Measurements from ENCODE around the gene TTLL9. TPM values are rescaled to one million over a fixed set of nuclear protein-coding genes. Genes with fewer than 3 reads are reported as not detected.
A peak's percentile ranks its signal among the peaks of the same experiment; 100 is the strongest.

TTLL9 gene
- total RNA-seq, 4 donors from 2014 or later, result 0.40 to 1.5 (median 1.2) TPM

GRCh38 chr20:31877684-31878083 lies 7.2 kb downstream of the TTLL9 start:
- Histone ChIP-seq H3K4me3 (replicated peaks in 1 of 3) (no peak overlapping the region), H3K27ac (no peak overlapping the region), H3K36me3 (no peaks in the 10 kb centered on the region), H3K4me1 (peaks cover 12 to 13% of the 10 kb centered on the region in 2 donors), H3K9me3 (no peaks in the 10 kb centered on the region), H3K27me3 (no peaks in the 10 kb centered on the region)
- no peak for TF ChIP-seq POLR2A (IDR thresholded peaks at IDR 0.05)
- no peak for TF ChIP-seq CTCF (IDR thresholded peaks at IDR 0.05)
- intact Hi-C loops (cut with DNase I), result no loop called here
- DNase-seq, result no peak

GRCh38 chr20:31879143-31879987 lies 8.9 kb downstream of the TTLL9 start:
- H3K4me1 ChIP-seq, result peaks cover 12 to 13% of the 10 kb centered on the region in 2 donors
- H3K27me3 ChIP-seq, result no peaks in the 10 kb centered on the region
- intact Hi-C loops (cut with DNase I), result no loop called here
- H3K36me3 ChIP-seq, result no peaks in the 10 kb centered on the region
- peak; percentile 97 for DNase-seq
- WGBS, 2 donors, result 7 to 8% methylated on average over 37 to 43 of the region's 45 CpGs
- peak overlapping the region; percentile 43 to 86 (median 48) for H3K4me3 ChIP-seq (replicated peaks in 1 of 3)
- peak in 2 of 6 experiments; percentile 12 to 22 for TF ChIP-seq CTCF (IDR thresholded peaks at IDR 0.05)
- TF ChIP-seq POLR2A (IDR thresholded peaks at IDR 0.05), result peak in 1 of 2 donors; percentile 79
- peak overlapping the region; percentile 49 to 87 (median 56) for H3K27ac ChIP-seq
- no peaks in the 10 kb centered on the region for H3K9me3 ChIP-seq

- Histone ChIP-seq H3K27ac (no peak overlapping the region), H3K4me3 (replicated peaks in 1 of 3) (no peak overlapping the region), H3K9me3 (no peaks in the 10 kb centered on the region), H3K36me3 (no peaks in the 10 kb centered on the region), H3K4me1 (peaks cover 3 to 6% of the 10 kb centered on the region in 2 donors), H3K27me3 (no peaks in the 10 kb centered on the region)
- TF ChIP-seq POLR2A (IDR thresholded peaks at IDR 0.05) (no peak), CTCF (IDR thresholded peaks at IDR 0.05) (no peak)
- WGBS, 2 donors, result 74 to 79% methylated on average over 5 of the region's 5 CpGs
- no peak for DNase-seq
- intact Hi-C loops (cut with DNase I), result no loop called here
Observed at GRCh38 chr20:31881945-31882344, 11.5 kb downstream of the TTLL9 start.

GRCh38 chr20:31883829-31884228 lies 13.4 kb downstream of the TTLL9 start:
- Histone ChIP-seq H3K4me3 (replicated peaks in 1 of 3) (no peak overlapping the region), H3K27me3 (no peaks in the 10 kb centered on the region), H3K4me1 (peaks cover 3 to 6% of the 10 kb centered on the region in 2 donors), H3K27ac (no peak overlapping the region), H3K36me3 (no peaks in the 10 kb centered on the region), H3K9me3 (no peaks in the 10 kb centered on the region)
- TF ChIP-seq POLR2A (IDR thresholded peaks at IDR 0.05) (no peak), CTCF (IDR thresholded peaks at IDR 0.05) (no peak)
- no peak for DNase-seq
- intact Hi-C loops (cut with DNase I), result no loop called here

- intact Hi-C loops (cut with DNase I), result no loop called here
- H3K36me3 ChIP-seq, result no peaks in the 10 kb centered on the region
- no peak overlapping the region for H3K27ac ChIP-seq
- H3K27me3 ChIP-seq, result no peaks in the 10 kb centered on the region
- 65 to 81% methylated on average over 8 of the region's 8 CpGs for WGBS, 2 donors
- H3K9me3 ChIP-seq, result no peaks in the 10 kb centered on the region
- no peaks in the 10 kb centered on the region for H3K4me1 ChIP-seq
- TF ChIP-seq CTCF (IDR thresholded peaks at IDR 0.05), result no peak
- TF ChIP-seq POLR2A (IDR thresholded peaks at IDR 0.05), result no peak
- DNase-seq, result no peak
- H3K4me3 ChIP-seq (replicated peaks in 1 of 3), result no peak overlapping the region
Observed at GRCh38 chr20:31890646-31891045, 20.2 kb downstream of the TTLL9 start.

Measured in thyroid gland (tissue), 4 donors.